Right renal pelvis (tissue), 4 donors: ENCODE data around the gene RAB3C. TPM values are rescaled to one million over a fixed set of nuclear protein-coding genes. Genes with fewer than 3 reads are reported as not detected.
"Not testable (repeated sequence)": the region's sequence is repeated elsewhere in the genome, so short reads cannot be mapped to it uniquely, and the experiment has no call there.

Experiments
- DNase-seq, 4 donors: peaks; one replicate each; pipeline ENCODE4 v3.0.0-alpha.2; 2013; ENCODE audit warnings: low read depth in 4 of 4, low spot score in 3 of 4, missing footprints in 1 of 4
- polyA plus RNA-seq, 4 donors: library from polyadenylated mRNA; unstranded; fragments of 120-200 nt; gene quantifications; one replicate each; pipeline ENCODE4 v1.2.1, GENCODE V29; 2013; ENCODE audit not compliant: insufficient read length in 4 of 4

RAB3C gene, protein sequence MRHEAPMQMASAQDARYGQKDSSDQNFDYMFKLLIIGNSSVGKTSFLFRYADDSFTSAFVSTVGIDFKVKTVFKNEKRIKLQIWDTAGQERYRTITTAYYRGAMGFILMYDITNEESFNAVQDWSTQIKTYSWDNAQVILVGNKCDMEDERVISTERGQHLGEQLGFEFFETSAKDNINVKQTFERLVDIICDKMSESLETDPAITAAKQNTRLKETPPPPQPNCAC
- polyA plus RNA-seq = 1 to 10 TPM; 1.9 to 3.9 (median 2.6) TPM

DNA sequence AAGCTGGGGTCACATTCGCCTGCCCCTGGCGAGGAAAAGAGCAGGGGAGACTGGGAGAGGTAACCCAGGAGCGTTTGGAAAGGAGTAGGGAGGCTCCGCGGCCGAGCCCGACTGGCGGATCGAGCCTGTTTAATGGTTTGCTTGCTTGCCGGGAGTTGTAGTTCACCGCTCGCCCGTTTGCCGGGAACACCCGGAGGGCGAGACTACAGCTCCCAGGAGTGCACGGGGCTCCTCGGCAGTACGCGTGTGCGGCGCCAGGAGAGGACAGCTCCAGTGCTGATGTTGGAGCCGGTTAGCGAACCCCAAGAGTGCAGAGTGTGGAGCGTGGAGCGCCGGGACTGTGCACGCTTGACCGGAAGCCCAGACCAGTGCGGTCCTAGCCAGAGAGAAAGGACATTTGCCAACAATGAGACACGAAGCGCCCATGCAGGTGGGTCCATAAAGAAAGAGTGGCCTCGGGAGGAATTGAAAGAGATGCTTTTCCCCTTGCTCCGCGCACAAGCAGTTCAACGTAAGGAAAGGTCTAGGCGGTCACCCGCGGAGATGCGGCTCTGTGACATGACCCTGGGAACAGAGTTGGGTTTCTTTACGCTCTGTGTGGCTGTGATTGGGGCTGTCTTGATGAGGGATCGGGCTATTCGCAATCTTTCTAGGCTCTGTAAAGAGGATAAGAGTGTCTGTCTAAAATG is at the start of gene RAB3C:
Gene RAB3C (plus strand): TSS at position 273 of the 689 bp plus-strand sequence. CDS start 134 bp downstream, at position 407.
- DNase-seq = peak; percentile 85 to 90 (median 85)

DNA sequence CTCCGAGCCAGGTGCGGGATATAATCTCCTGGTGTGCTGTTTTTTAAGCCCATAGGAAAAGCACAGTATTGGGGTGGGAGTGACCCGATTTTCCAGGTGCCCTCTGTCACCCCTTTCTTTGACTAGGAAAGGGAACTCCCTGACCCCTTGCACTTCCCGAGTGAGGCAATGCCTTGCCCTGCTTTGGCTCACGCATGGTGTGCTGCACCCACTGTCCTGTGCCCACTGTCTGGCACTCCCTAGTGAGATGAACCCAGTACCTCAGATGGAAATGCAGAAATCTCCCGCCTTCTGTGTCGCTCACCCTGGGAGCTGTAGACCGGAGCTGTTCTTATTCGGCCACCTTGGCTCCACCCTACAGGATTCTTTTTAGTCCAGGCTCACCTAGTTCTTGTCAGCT is 40.9 kb upstream of the RAB3C start:
- DNase-seq = not testable (repeated sequence)

DNA sequence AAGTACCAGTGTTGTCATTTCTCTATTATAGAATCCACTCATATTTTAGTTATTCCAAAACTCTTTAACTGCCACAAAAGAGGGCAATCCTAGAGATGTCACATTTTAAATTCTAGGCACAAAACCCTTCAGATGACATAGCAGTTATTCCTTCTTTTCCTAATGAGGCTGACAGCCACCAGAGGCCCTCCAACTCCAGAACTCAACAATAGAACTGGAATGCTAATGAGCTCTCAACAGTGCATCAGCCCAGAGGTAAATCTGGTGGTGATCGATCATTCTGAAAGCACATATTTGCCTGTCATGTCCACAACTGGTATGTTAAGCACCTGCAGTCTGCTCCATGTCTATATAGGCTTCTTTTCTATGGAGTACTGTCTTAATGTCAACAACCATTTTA is 40.2 kb upstream of the RAB3C start:
- no peak for DNase-seq

DNA sequence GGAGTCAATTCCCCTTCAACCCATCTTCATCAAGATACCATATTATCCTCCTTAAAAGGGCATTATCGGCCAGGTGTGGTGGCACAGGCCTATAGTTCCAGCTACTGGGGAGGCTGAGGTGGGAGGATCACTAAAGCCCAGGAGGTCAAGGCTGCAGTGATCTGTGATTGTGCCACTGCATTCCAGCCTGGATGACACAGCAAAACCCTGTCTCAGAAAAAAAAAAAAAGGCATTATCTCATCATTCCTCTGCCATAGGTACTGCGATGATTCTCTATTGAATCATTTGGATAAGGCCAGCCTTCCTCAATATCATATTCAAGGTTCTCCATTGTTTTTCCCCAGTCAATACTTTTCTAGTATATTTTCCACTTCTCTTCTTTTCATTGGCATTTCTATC is 39.2 kb upstream of the RAB3C start:
- DNase-seq = no peak

DNA sequence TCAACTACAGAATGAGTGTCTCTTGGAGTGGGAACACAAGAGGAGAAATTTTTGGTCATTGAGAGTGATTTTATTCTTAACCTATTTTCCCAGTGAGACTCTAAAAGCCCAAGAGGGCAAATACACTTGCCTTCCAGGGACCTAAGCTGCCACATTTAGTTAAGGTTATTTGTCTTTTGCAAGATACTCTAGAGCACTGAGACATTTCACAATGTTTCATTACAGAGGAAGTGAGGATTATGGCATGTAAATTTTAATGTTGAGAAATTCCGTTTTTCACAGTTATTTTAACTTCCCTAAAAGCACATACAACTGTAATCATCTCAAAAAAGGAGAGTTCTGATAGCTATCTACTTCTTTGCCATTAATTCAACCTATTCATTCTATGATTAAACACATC is 38.7 kb upstream of the RAB3C start:
- no peak for DNase-seq

DNA sequence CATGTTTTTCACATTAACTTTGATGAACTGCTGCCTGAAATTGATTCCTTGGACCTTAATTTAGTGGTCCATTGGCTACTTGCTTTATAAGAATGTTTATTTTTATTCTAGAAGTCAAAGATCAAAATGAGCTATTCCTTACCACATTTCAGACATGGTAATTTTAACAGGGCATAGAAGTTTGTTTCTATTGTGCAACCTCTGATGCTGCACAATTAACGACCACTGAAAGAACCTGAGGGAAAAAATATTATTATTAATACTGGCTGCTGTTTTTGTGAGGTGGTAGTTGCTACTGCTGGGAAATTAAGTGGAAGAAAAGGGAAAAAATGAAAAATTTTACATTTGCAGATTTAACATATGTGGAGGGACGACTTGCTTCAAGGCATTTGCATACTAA is 37.9 kb upstream of the RAB3C start:
- DNase-seq = no peak

DNA sequence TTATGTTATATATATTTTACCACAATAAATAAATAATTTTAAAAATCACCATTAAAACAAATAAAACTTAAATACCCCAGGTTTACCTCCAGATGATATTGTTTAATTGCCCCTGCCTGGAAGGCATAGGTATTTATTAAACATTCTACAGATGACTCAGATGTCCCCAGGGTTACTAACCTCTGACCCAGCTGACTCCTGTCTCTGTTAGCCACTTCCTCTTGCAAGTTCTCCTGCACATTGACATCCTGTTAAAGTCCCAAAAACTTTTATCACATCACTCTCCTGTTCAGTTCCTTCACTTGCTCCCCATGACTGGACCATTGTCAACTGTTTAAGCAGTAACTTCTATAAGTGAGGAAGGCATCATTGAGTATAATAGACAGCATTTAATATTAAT is 37.0 kb upstream of the RAB3C start:
- no peak for DNase-seq

DNA sequence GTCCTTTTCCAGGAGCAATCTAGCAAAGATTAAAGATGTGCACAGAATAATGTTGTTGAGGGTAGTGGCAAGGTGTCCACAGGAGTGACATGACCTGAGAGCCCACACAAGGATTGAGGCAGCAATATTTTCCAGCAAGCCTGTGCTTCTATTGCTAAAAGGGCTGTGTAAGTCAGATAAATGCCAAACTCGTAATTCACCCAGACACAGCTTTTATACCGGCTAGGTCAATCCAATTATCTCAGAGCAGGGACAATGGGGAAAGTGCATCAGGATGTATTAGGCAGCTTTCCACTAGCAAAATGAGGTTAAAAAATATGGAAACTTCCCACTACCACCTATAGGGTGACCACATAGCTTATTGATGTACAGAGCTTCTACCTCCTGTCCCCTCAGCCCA is 34.8 kb upstream of the RAB3C start:
- DNase-seq = no peak

DNA sequence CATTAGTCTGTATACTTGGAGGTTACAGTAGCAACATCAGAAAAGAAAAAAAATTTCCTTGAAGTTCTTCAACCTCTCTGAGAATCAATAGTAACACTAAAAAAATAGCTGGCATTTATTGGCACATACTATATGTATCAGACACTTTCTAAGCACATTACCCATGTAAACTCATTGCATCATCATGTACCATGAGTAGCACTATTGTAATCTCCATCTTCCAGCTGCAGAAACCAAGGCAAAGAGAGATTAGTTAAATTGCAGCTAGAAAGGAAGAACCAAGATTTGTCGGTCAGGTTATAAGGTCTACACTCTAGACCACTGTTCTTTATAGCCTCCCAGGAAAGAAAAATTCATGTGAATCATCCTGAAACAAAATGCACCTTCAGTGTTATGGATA is 31.4 kb upstream of the RAB3C start:
- DNase-seq = no peak

DNA sequence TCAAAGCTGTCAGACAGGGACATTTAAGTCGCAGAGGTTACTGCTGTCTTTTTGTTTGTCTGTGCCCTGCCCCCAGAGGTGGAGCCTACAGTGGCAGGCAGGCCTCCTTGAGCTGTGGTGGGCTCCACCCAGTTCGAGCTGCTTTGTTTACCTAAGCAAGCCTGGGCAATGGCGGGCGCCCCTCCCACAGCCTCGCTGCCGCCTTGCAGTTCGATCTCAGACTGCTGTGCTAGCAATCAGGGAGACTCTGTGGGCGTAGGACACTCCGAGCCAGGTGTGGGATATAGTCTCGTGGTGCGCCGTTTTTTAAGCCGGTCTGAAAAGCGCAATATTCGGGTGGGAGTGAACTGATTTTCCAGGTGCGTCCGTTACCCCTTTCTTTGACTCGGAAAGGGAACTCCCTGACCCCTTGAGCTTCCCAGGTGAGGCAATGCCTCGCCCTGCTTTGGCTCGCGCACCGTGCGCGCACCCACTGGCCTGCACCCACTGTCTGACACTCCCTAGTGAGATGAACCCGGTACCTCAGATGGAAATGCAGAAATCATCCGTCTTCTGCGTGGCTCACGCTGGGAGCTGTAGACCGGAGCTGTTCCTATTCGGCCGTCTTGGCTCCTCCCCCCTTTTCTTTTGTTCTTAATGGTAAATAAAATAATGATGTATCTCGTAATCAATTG is 25.1 kb upstream of the RAB3C start:
- DNase-seq = not testable (repeated sequence)

DNA sequence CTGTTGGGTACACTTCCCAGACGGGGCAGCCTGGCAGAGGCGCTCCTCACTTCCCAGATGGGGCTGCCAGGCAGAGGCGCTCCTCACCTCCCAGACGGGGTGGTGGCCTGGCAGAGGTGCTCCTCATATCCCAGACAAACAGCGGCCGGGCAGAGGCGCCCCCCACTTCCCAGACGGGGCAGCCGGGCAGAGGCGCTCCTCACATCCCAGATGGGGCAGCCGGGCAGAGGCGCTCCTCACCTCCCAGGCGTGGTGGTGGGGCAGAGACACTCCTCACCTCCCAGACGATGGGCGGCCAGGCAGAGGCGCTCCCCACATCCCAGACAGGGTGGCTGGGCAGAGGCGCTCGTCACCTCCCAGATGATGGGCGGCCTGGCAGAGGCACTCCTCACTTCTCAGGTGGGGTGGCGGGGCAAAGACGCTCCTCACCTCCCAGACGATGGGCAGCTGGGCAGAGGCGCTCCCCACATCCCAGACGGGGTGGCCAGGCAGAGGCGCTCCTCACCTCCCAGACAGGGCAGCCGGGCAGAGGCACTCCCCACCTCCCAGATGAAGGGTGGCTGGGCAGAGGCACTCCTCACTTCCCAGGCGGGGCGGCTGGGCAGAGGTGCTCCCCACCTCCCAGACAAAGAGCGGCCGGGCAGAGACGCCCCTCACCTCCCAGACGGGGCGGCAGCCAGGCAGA is 19.7 kb upstream of the RAB3C start:
- DNase-seq = not testable (repeated sequence)

DNA sequence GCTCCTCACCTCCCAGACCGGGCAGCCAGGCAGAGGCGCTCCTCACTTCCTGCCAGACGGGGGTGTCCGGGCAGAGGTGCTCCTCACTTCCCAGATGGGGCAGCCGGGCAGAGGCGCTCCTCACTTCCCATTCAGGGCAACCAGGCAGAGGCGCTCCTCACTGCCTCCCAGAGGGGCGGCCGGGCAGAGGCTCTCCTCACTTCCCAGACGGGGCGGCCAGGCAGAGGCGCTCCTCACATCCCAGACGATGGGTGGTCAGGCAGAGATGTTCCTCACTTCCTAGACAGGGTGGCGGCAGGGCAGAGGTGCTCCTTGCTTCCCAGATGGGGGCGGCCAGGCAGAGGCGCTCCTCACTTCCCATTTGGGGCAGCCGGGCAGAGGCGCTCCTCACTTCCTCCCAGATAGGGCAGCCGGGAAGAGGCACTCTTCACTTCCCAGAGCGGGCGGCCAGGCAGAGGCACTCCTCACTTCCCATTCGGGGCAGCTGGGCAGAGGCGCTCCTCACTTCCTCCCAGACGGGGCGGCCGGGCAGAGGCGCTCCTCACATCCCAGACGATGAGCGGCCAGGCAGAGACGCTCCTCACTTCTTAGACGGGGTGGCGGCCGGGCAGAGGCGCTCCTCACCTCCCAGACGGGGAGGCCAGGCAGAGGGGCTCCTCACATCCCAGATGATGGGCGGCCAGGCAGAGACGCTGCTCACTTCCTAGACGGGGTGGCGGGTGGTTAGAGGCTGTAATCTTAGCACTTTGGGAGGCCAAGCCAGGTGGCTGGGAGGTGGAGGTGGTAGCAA is 18.6 kb upstream of the RAB3C start:
- not testable (repeated sequence) for DNase-seq

DNA sequence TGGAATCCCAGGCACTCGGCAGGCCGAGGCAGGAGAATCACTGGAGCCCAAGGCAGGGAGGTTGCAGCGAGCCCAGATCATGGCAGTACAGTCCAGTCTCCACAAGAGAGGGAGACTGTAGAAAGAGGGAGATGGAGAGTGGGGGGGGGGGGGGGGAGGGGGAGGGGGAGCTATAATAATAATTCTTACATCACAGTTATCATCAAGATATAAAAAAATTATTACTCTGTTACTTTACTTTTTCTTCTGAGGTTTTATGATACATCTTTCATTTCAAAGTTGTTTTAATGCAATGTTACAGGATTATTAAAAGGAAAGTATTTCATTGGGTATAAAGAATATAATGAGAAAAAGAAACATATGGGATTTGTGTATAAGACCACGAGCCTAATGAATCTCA is 17.8 kb upstream of the RAB3C start:
- no peak for DNase-seq

DNA sequence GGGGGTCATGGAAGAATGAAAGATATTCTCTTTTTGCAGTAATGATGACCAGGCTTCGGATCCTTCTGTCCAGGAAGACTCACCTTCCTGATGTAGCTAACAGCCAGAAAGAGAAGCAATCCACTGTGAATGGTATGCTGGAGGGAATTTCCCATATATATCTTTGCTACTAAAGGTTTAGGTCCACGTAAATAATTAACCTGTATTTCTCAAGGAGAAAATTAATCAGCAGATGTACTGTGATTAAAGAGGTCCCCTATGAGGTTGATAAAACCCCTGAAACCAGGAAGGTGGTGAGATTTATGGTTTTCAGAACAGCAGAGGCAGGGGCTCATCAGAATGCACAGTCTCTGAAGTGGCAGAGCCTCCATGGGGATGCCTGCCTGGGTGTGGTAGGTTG is 11.4 kb upstream of the RAB3C start:
- DNase-seq = no peak

DNA sequence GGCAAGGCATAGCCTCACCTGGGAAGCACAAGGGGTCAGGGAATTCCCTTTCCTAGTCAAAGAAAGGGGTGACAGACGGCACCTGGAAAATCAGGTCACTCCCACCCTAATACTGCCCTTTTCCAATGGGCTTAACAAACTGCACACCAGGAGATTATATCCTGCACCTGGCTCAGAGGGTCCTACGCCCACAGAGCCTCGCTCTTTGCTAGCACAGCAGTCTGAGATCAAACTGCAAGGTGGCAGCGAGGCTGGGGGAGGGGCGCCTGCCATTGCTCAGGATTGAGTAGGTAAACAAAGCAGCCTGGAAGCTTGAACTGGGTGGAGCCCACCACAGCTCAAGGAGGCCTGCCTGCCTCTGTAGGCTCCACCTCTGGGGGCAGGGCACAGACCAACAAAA is 9.9 kb upstream of the RAB3C start:
- DNase-seq = not testable (repeated sequence)

DNA sequence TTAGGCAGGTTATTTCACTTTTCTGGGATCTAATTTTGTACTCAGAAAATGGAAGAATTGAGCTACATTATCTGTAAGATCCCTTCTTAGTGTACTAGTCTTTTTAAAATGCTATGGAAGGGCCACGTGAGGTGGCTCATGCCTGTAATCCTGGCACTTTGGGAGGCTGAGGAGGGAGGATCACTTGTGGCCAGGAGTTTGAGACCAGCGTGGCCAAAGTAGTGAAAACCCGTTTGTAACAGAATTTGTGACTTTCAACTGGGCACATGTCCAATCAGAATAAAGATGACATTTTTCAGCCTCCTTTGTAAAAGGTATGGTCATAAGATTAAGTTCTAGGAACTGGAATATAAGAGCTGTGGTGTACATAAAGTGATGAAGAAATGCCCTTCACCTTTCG is 3.1 kb upstream of the RAB3C start:
- DNase-seq = no peak

DNA sequence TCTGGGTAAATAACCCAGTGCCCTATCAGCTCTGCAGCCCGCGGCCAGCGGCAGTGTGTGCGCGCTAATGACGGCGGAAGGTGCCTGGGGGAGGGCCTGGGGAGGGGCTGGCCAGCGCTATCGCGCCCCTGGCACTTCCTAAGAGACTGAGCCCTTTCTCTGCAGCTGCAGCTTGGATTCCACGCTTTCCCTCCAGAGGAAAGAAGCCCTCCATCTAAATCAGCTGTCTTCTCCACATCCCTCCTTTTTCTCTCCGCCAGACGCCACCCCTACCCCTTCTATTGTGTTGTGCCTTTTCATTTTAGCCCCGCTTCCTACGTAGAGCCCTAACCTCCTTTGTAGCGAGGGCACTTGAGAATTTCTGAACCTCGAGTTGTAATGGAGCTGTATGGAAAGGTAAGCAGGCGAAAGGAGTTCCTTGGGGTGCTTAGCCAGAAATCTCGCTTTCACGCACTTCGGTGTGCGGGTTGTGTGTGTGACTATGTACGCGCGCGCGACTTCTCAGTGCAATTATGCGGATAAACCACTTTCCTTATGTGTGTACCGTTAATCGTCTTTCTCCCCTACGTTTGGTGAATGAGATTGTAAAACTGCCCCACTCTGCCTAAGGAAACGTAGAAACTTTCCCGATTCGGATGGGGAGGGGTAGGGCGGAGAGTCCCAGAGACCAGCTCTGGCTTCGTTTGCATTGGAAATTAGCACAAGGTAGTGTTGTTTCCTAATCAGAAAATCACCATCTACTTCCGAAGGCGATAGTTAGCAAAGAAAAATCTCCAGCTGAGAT is 664 bp upstream of the RAB3C start:
- peak in 1 of 4 donors; percentile 13 for DNase-seq

DNA sequence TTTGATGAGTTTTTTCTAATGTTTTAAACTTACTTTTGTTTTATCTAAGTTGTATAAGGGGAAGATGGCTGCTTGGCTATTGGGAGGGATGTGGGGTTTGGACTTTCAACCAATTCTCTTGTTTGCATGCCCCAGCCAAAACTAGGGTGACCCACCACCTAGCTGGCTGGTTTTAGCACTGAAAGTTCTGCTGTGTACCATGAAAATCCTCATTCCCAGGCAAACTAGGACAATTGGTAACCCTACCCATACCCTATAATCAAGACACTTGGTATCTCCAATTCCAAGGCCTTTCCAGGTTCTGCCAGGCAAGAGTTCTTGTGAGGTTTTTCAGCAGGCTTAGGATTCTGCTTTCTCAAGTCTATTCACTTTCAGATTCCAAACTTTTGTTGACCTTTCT is 13.1 kb downstream of the RAB3C start:
- no peak for DNase-seq

DNA sequence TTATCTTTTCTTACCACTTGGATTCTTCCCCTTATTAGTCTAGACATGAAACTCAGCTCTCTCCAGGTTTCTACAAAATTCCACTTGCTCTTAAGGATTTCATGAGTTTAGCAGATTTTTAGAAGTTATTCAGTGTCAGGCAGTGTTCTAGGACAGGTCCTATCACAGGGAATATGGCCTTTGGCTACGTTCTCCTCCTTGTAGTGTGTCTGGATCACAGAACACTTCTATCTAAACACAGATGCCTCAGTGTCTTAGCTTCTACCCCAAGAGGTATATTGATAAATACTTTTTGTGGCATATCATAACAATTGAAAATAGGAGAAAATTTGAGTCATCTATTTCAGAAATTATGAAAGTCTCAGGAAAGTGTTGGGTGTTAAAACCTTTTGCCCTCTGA is 15.6 kb downstream of the RAB3C start:
- DNase-seq = no peak

DNA sequence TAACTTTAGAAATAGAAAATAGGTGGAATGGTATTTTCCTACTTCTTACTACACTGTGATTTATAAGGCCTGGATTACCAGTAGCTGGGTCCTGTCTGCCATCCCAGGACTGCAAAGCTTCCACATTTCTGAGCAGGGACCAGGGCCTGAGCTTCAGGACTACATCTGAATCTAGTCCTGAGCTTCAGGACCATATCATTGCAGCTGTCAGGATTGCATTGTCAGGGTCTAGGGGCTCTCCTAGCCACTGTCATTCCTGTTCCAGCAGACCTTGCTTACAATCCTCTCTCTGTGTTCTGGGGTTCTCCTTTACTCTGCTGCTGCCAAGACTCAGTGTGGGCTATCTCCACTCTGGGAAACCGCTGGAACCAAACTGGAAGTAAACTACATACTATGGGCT is 16.3 kb downstream of the RAB3C start:
- DNase-seq = no peak
